ENCODE data around the gene SMYD3.

GRCh38 chr1:246106342-246106763 is 400.7 kb downstream of the SMYD3 start:
- TF ChIP-seq, protein P1, sequence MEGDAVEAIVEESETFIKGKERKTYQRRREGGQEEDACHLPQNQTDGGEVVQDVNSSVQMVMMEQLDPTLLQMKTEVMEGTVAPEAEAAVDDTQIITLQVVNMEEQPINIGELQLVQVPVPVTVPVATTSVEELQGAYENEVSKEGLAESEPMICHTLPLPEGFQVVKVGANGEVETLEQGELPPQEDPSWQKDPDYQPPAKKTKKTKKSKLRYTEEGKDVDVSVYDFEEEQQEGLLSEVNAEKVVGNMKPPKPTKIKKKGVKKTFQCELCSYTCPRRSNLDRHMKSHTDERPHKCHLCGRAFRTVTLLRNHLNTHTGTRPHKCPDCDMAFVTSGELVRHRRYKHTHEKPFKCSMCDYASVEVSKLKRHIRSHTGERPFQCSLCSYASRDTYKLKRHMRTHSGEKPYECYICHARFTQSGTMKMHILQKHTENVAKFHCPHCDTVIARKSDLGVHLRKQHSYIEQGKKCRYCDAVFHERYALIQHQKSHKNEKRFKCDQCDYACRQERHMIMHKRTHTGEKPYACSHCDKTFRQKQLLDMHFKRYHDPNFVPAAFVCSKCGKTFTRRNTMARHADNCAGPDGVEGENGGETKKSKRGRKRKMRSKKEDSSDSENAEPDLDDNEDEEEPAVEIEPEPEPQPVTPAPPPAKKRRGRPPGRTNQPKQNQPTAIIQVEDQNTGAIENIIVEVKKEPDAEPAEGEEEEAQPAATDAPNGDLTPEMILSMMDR (IDR thresholded peaks at IDR 0.05): no peak
- TF ChIP-seq EZH2 (IDR thresholded peaks at IDR 0.05; ENCODE audit: borderline replicate concordance, insufficient read depth, low read depth, low read length, poor library complexity, severe bottlenecking): no peak
